SK-N-SH (cell line): ENCODE data around the gene NOX3.

Source experiments
- EP300 ChIP-seq, 2 experiments: IDR thresholded peaks; 2 replicates each; pipeline versions ENCODE4 v1.4.0 to v1.6.1; 2012; ENCODE audit warnings: borderline replicate concordance in 1 of 2, low read depth in 1 of 2, low read length in 1 of 2
- EZH2phosphoT487 ChIP-seq: fragments of 200-600 bp; sonication (generic); IDR thresholded peaks from 2 replicates; pipeline ENCODE4 v1.6.1; 2017; ENCODE audit warnings: low read depth, mixed run types, mild to moderate bottlenecking, antibody characterized with exemption, moderate library complexity, borderline replicate concordance
- FOXM1 ChIP-seq: IDR thresholded peaks from 2 replicates; pipeline ENCODE4 v1.4.0; 2012; ENCODE audit warnings: low read depth, mild to moderate bottlenecking
- JUND ChIP-seq: IDR thresholded peaks from 2 replicates; pipeline ENCODE4 v1.4.0; 2012
- POLR2AphosphoS5 ChIP-seq: IDR thresholded peaks from 2 replicates; pipeline ENCODE4 v1.6.1; 2012; ENCODE audit warnings: low read depth, low read length
- SIN3A ChIP-seq: IDR thresholded peaks from 2 replicates; pipeline ENCODE4 v1.6.1; 2012; ENCODE audit warnings: low read depth, mild to moderate bottlenecking, low read length, moderate library complexity, borderline replicate concordance
- TF ChIP-seq, protein P1 (sequence below): fragments of 200-600 bp; sonication (generic); IDR thresholded peaks from 2 replicates; pipeline ENCODE4 v1.6.1; 2017; ENCODE audit warnings: antibody characterized with exemption, mild to moderate bottlenecking, moderate library complexity
- TF ChIP-seq, protein P2 (sequence below): IDR thresholded peaks from 2 replicates; pipeline ENCODE4; 2012

DNA sequence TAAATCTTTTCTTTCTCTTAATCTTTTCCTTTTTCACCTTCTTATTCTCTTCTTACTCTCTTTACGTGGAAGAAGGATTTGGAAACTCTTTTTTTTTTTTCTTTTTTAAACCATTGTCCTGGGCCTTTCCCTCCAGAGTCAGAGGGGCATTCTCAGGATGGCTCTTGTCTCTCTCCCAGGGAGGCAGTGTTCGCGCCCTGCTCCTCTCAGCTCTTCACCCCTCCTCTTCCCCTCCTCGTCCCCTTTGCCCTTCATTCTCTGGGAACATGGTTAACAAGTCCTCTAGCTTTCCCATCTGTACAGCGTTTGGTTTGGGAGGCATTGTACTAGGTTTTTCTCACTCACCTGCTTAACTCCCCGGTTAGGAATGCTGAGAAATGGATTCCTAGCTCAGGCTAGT lies 89.3 kb downstream of the NOX3 start:
- TF ChIP-seq, protein P1, sequence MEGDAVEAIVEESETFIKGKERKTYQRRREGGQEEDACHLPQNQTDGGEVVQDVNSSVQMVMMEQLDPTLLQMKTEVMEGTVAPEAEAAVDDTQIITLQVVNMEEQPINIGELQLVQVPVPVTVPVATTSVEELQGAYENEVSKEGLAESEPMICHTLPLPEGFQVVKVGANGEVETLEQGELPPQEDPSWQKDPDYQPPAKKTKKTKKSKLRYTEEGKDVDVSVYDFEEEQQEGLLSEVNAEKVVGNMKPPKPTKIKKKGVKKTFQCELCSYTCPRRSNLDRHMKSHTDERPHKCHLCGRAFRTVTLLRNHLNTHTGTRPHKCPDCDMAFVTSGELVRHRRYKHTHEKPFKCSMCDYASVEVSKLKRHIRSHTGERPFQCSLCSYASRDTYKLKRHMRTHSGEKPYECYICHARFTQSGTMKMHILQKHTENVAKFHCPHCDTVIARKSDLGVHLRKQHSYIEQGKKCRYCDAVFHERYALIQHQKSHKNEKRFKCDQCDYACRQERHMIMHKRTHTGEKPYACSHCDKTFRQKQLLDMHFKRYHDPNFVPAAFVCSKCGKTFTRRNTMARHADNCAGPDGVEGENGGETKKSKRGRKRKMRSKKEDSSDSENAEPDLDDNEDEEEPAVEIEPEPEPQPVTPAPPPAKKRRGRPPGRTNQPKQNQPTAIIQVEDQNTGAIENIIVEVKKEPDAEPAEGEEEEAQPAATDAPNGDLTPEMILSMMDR: no peak
- TF ChIP-seq EP300 (IDR thresholded peaks at IDR 0.05; ENCODE audit: borderline replicate concordance in 1 of 2, low read depth in 1 of 2, low read length in 1 of 2): no peak
- TF ChIP-seq JUND: no peak
- TF ChIP-seq EZH2phosphoT487: no peak
- TF ChIP-seq POLR2AphosphoS5: no peak
- TF ChIP-seq FOXM1: no peak
- no peak for TF ChIP-seq SIN3A
- TF ChIP-seq, protein P2, sequence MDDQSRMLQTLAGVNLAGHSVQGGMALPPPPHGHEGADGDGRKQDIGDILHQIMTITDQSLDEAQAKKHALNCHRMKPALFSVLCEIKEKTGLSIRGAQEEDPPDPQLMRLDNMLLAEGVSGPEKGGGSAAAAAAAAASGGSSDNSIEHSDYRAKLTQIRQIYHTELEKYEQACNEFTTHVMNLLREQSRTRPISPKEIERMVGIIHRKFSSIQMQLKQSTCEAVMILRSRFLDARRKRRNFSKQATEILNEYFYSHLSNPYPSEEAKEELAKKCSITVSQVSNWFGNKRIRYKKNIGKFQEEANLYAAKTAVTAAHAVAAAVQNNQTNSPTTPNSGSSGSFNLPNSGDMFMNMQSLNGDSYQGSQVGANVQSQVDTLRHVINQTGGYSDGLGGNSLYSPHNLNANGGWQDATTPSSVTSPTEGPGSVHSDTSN: no peak
